ENCODE results near the gene WNT5A.

WNT5A gene

GRCh38 chr3:55481744-55482495 lies 5.2 kb downstream of the WNT5A start:
- Histone ChIP-seq H3K36me3 (ENCODE audit: insufficient read depth, low read length) (peaks cover 11% of the 10 kb centered on the region), H3K4me2 (ENCODE audit: low read length) (peak overlapping the region; percentile 45; the same call in 1 of the 2 replicates), H3K4me3 (ENCODE audit: low read depth, low read length, poor library complexity, severe bottlenecking) (peak overlapping the region; percentile 33), H3K79me2 (ENCODE audit: insufficient read depth, low read length) (no peaks in the 10 kb centered on the region), H3K9me3 (ENCODE audit: low read length) (no peaks in the 10 kb centered on the region), H3K27ac (ENCODE audit: low read depth, low read length, poor library complexity, severe bottlenecking) (no peak overlapping the region), H3K4me1 (ENCODE audit: insufficient read depth, low read length, severe bottlenecking) (peaks cover 22% of the 10 kb centered on the region), H3K27me3 (ENCODE audit: insufficient read depth, low read length) (no peaks in the 10 kb centered on the region), H3F3A (ENCODE audit: insufficient read depth, low read length) (no peaks in the 10 kb centered on the region), H3K9ac (ENCODE audit: low read length) (no peak overlapping the region; the same call in 1 of the 2 replicates), H2AFZ (ENCODE audit: low read length) (no peak overlapping the region), H4K20me1 (ENCODE audit: insufficient read depth, low read length) (no peaks in the 10 kb centered on the region), H3K9me2 (ENCODE audit: low read depth, low read length) (no peaks in the 10 kb centered on the region)
- TF ChIP-seq, protein P1, sequence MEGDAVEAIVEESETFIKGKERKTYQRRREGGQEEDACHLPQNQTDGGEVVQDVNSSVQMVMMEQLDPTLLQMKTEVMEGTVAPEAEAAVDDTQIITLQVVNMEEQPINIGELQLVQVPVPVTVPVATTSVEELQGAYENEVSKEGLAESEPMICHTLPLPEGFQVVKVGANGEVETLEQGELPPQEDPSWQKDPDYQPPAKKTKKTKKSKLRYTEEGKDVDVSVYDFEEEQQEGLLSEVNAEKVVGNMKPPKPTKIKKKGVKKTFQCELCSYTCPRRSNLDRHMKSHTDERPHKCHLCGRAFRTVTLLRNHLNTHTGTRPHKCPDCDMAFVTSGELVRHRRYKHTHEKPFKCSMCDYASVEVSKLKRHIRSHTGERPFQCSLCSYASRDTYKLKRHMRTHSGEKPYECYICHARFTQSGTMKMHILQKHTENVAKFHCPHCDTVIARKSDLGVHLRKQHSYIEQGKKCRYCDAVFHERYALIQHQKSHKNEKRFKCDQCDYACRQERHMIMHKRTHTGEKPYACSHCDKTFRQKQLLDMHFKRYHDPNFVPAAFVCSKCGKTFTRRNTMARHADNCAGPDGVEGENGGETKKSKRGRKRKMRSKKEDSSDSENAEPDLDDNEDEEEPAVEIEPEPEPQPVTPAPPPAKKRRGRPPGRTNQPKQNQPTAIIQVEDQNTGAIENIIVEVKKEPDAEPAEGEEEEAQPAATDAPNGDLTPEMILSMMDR (IDR thresholded peaks at IDR 0.05; ENCODE audit: low read length), result peak; percentile 17; the same call in 1 of the 2 replicates
- no peak for TF ChIP-seq EZH2 (IDR thresholded peaks at IDR 0.05; ENCODE audit: borderline replicate concordance, low read length)

- Histone ChIP-seq H3F3A (ENCODE audit: insufficient read depth, low read length) (no peaks in the 10 kb centered on the region), H3K36me3 (ENCODE audit: insufficient read depth, low read length) (peaks cover 15% of the 10 kb centered on the region), H3K4me3 (ENCODE audit: low read depth, low read length, poor library complexity, severe bottlenecking) (no peak overlapping the region), H3K79me2 (ENCODE audit: insufficient read depth, low read length) (no peaks in the 10 kb centered on the region), H3K4me1 (ENCODE audit: insufficient read depth, low read length, severe bottlenecking) (peaks cover 22% of the 10 kb centered on the region), H3K27me3 (ENCODE audit: insufficient read depth, low read length) (no peaks in the 10 kb centered on the region), H3K9me2 (ENCODE audit: low read depth, low read length) (no peaks in the 10 kb centered on the region), H3K9me3 (ENCODE audit: low read length) (no peaks in the 10 kb centered on the region), H3K9ac (ENCODE audit: low read length) (no peak overlapping the region), H3K27ac (ENCODE audit: low read depth, low read length, poor library complexity, severe bottlenecking) (no peak overlapping the region), H4K20me1 (ENCODE audit: insufficient read depth, low read length) (no peaks in the 10 kb centered on the region), H3K4me2 (ENCODE audit: low read length) (no peak overlapping the region), H2AFZ (ENCODE audit: low read length) (no peak overlapping the region)
- TF ChIP-seq, protein P1 (IDR thresholded peaks at IDR 0.05; ENCODE audit: low read length), result no peak
- TF ChIP-seq EZH2 (IDR thresholded peaks at IDR 0.05; ENCODE audit: borderline replicate concordance, low read length), result no peak
Observed at GRCh38 chr3:55480911-55481743, 6.0 kb downstream of the WNT5A start.

DNA sequence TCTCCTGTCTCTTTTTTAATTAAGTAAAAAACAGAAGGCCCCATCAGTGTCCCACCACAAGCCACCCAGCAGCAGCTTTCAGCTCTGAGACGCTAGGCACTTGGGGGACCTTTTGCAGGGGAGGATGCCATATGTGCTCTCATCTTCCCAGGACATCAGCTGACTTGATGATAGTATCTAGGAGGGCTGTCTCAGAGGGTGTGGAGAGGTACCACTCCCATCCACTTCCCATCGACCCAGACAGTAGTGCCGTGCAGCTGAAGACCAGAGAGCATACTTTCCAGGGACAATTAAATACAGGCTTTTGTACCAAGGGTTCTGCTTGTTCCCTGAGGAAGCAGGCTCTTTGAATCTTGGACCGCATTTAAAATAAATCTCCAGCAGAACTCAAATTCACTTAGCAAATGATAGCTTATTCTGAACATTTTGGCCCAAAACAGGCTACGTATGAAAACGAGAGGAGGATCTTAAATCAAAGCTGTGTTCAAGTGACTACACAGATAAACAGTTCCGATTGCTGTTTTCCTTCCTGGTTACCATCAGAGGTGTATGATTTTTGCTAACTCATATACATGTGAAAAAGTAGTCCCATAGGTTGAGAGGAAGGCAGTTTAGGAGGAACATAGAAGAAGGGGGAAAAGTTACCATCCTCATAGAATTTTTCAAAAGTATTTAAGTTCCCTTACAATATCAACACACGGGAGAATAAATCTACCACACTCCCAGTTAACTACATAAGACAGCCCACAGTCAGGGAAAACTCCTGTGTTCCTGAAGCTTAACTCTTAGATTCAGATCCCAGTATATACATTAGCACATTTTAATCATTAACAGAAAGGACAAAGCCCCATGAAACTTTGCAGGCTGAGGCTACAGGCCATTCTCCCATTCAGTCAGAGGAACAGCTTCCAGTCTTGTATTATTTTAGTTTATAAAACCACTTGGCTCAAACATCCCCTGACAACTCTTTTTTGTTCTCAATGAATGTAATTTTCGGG lies 9.5 kb downstream of the WNT5A start:
- H3K36me3 ChIP-seq (ENCODE audit: insufficient read depth, low read length), result peaks cover 21% of the 10 kb centered on the region
- H3K9me2 ChIP-seq (ENCODE audit: low read depth, low read length), result no peaks in the 10 kb centered on the region
- no peak overlapping the region for H3K4me2 ChIP-seq (ENCODE audit: low read length)
- H3K9ac ChIP-seq (ENCODE audit: low read length), result no peak overlapping the region
- no peaks in the 10 kb centered on the region for H4K20me1 ChIP-seq (ENCODE audit: insufficient read depth, low read length)
- TF ChIP-seq, protein P1 (IDR thresholded peaks at IDR 0.05; ENCODE audit: low read length), result no peak
- TF ChIP-seq EZH2 (IDR thresholded peaks at IDR 0.05; ENCODE audit: borderline replicate concordance, low read length), result no peak
- H2AFZ ChIP-seq (ENCODE audit: low read length), result no peak overlapping the region
- H3K4me3 ChIP-seq (ENCODE audit: low read depth, low read length, poor library complexity, severe bottlenecking), result no peak overlapping the region
- H3K9me3 ChIP-seq (ENCODE audit: low read length), result no peaks in the 10 kb centered on the region
- H3K79me2 ChIP-seq (ENCODE audit: insufficient read depth, low read length), result no peaks in the 10 kb centered on the region
- H3F3A ChIP-seq (ENCODE audit: insufficient read depth, low read length), result no peaks in the 10 kb centered on the region
- peaks cover 6% of the 10 kb centered on the region for H3K4me1 ChIP-seq (ENCODE audit: insufficient read depth, low read length, severe bottlenecking)
- H3K27me3 ChIP-seq (ENCODE audit: insufficient read depth, low read length), result no peaks in the 10 kb centered on the region
- no peak overlapping the region for H3K27ac ChIP-seq (ENCODE audit: low read depth, low read length, poor library complexity, severe bottlenecking)

Measured in OCI-LY1 (cell line).